Measurements from ENCODE around the gene ARL16. TPM values are rescaled to one million over a fixed set of nuclear protein-coding genes. Genes with fewer than 3 reads are reported as not detected.
A peak's percentile ranks its signal among the peaks of the same experiment; 100 is the strongest.

The ARL16 gene
- total RNA-seq, 4 donors from 2014 or later: 4.4 to 36.9 (median 27.0) TPM

- H3K36me3 ChIP-seq: no peaks in the 10 kb centered on the region
- H3K27me3 ChIP-seq: no peaks in the 10 kb centered on the region
- H3K27ac ChIP-seq: peak overlapping the region; percentile 59 to 92
- intact Hi-C loops (cut with DNase I; ENCODE audit: low total_unique reads): no loop called here
- no peak for DNase-seq
- H3K9me3 ChIP-seq: no peaks in the 10 kb centered on the region
- H3K4me1 ChIP-seq: peaks cover 0 to 7% of the 10 kb centered on the region in 2 donors
- TF ChIP-seq POLR2A (IDR thresholded peaks at IDR 0.05) (no peak), CTCF (IDR thresholded peaks at IDR 0.05) (no peak)
- H3K4me3 ChIP-seq: peak overlapping the region; percentile 76 to 96
Observed at GRCh38 chr17:81665205-81666091, 18.1 kb downstream of the ARL16 start.

- Histone ChIP-seq H3K4me1 (peaks cover 0 to 7% of the 10 kb centered on the region in 2 donors), H3K27ac (no peak overlapping the region), H3K27me3 (no peaks in the 10 kb centered on the region), H3K4me3 (no peak overlapping the region), H3K36me3 (no peaks in the 10 kb centered on the region), H3K9me3 (no peaks in the 10 kb centered on the region)
- DNase-seq: no peak
- no peak for TF ChIP-seq CTCF (IDR thresholded peaks at IDR 0.05)
- TF ChIP-seq POLR2A (IDR thresholded peaks at IDR 0.05): no peak
- intact Hi-C loops (cut with DNase I; ENCODE audit: low total_unique reads): no loop called here
Observed at GRCh38 chr17:81664051-81664470, 19.5 kb downstream of the ARL16 start.

DNA sequence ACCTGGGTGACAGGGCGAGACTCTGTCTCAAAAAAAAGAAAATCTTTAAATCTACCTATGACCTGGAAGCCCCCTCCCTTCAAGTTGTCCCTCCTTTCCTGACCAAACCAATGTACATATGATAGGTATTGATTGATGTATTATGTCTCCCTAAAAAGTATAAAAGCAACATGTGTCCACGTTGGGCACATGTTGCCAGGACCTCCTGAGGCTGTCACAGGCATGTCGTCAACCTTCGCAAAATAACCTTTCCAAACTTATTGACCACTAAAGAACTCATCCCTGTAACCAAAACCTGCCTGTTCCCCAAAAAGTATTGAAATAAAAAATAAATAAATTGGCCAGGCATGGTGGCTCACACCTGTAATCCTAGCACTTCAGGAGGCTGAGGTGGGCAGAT is 21.6 kb downstream of the ARL16 start:
- H3K36me3 ChIP-seq: no peaks in the 10 kb centered on the region
- H3K4me1 ChIP-seq: no peaks in the 10 kb centered on the region
- intact Hi-C loops (cut with DNase I; ENCODE audit: low total_unique reads): no loop called here
- no peak for DNase-seq
- no peak for TF ChIP-seq POLR2A (IDR thresholded peaks at IDR 0.05)
- TF ChIP-seq CTCF (IDR thresholded peaks at IDR 0.05): no peak
- H3K27me3 ChIP-seq: no peaks in the 10 kb centered on the region
- H3K27ac ChIP-seq: no peak overlapping the region
- no peaks in the 10 kb centered on the region for H3K9me3 ChIP-seq
- no peak overlapping the region for H3K4me3 ChIP-seq

DNA sequence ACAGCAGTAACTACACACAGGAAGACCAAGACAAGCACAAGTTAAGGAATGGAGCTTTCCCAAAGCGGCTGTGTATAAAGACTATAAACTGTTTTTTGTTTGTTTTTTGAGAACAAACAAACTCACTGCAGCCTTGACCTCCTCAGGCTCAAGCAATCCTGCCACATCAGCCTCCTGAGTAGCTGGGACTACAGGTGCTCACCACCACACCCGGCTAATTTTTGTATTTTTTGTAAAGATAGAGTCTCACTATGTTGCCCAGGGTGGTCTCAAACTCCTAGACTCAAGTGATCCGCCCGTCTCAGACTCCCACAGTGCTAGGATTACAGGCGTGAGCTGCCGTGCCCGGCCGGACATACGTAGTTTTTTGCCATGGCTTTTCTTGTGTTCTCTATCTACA is 23.2 kb downstream of the ARL16 start:
- intact Hi-C loops (cut with DNase I; ENCODE audit: low total_unique reads): no loop called here
- no peaks in the 10 kb centered on the region for H3K36me3 ChIP-seq
- no peak for TF ChIP-seq POLR2A (IDR thresholded peaks at IDR 0.05)
- TF ChIP-seq CTCF (IDR thresholded peaks at IDR 0.05): no peak
- H3K9me3 ChIP-seq: no peaks in the 10 kb centered on the region
- H3K4me3 ChIP-seq: no peak overlapping the region
- no peak overlapping the region for H3K27ac ChIP-seq
- DNase-seq: no peak
- no peaks in the 10 kb centered on the region for H3K4me1 ChIP-seq
- H3K27me3 ChIP-seq: no peaks in the 10 kb centered on the region

DNA sequence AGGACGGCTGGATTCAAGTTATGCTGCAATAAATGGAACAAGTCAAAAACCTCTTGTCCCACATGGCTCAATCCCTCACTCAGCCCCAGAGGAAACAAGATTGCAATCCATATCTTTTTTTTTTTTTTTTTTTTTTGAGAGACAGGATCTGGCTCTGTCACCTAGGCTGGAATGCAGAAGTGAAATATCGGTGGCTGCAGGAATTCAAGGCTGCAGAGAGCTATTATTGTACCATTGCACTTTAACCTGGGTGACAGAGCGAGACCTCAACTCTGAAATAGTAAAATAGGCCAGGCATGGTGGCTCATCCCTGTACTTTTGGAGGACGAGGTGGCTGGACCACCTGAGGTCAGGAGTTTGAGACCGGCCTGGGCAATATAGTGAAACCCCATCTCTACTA is 24.6 kb downstream of the ARL16 start:
- intact Hi-C loops (cut with DNase I; ENCODE audit: low total_unique reads): no loop called here
- Histone ChIP-seq H3K27me3 (no peaks in the 10 kb centered on the region), H3K9me3 (no peaks in the 10 kb centered on the region), H3K4me1 (no peaks in the 10 kb centered on the region), H3K4me3 (no peak overlapping the region), H3K36me3 (no peaks in the 10 kb centered on the region), H3K27ac (no peak overlapping the region)
- no peak for TF ChIP-seq POLR2A (IDR thresholded peaks at IDR 0.05)
- TF ChIP-seq CTCF (IDR thresholded peaks at IDR 0.05): no peak
- DNase-seq: no peak

Data from uterus (tissue), 4 donors.